K562 (cell line): ENCODE results near the gene LACC1. TPM values are rescaled to one million over a fixed set of nuclear protein-coding genes. Genes with fewer than 3 reads are reported as not detected.

ENCODE experiments used
- ATAC-seq: fragments of 200-7000 bp; cut with Tn5 transposase; 3 replicates; pipeline ENCODE4 v1.9.1; 2020; ENCODE audit warnings: moderate library complexity
- BruUV-seq: library from RNA; stranded (reverse); fragments of 400-500 nt; replicated peaks from 2 replicates; lab custom pipeline; 2021; lab: Mats Ljungman, UMichigan
- CTCF ChIA-PET: fragments of 300-600 bp; formaldehyde crosslinking; extraction: SDS; loops from one replicate; lab custom pipeline; 2021; ENCODE audit warnings: low intra/inter-chr PET ratio; lab: Yijun Ruan, JAX
- POLR2A ChIA-PET: fragments of 300-600, 350-650 bp; sonication (Branson Sonifier 250); formaldehyde crosslinking; extraction: SDS; loops from one replicate; lab custom pipeline; 2021; ENCODE audit warnings: antibody characterized with exemption, inconsistent platforms; lab: Yijun Ruan, JAX
- DNase-seq, 4 experiments: peaks; one replicate each; pipeline versions ENCODE4 v3.0.0 to v3.0.0-alpha.2; 2011 to 2018; ENCODE audit warnings: low spot score in 3 of 4, mixed read lengths in 3 of 4; ENCODE audit errors: extremely low read depth in 1 of 4
- FAIRE-seq: peaks from 2 replicates; lab custom pipeline; 2011; peaks lifted over from hg19 to GRCh38; lab: Jason Lieb, UNC
- H2AFZ ChIP-seq: 2 replicates; pipeline ENCODE4 v1.6.0; 2011; ENCODE audit warnings: low read depth, low read length, control low read depth, inconsistent platforms
- H3K27ac ChIP-seq: fragments of 200-600 bp; 3 replicates; pipeline ENCODE4 v1.8.0; 2011; ENCODE audit warnings: low read depth, mild to moderate bottlenecking, control low read depth, inconsistent platforms, low read length, moderate library complexity, mixed read lengths; ENCODE audit errors: extremely low read depth
- H3K27me3 ChIP-seq, 2 experiments: fragments of 300-600 bp in 1 of 2; 2 replicates in 1 of 2; 3 replicates in 1 of 2; pipeline versions ENCODE4 v1.6.0 to v1.8.0; 2011; ENCODE audit warnings: inconsistent platforms in 2 of 2, low read length in 2 of 2, mild to moderate bottlenecking in 1 of 2, mixed read lengths in 1 of 2, moderate library complexity in 1 of 2; ENCODE audit not compliant: control insufficient read depth in 2 of 2, insufficient read depth in 2 of 2
- H3K36me3 ChIP-seq: fragments of 300-600 bp; 3 replicates; pipeline ENCODE4 v1.8.0; 2011; ENCODE audit warnings: mild to moderate bottlenecking, low read length, inconsistent platforms; ENCODE audit not compliant: control insufficient read depth, insufficient read depth
- H3K4me1 ChIP-seq, 2 experiments: fragments of 200-600 bp in 1 of 2; replicated peaks in 1 of 2; 2 replicates in 1 of 2; 3 replicates in 1 of 2; pipeline versions ENCODE4 v1.5.1 to v1.8.0; 2011; ENCODE audit warnings: inconsistent platforms in 2 of 2, low read length in 2 of 2, mild to moderate bottlenecking in 1 of 2, mixed read lengths in 1 of 2, moderate library complexity in 1 of 2; ENCODE audit not compliant: control insufficient read depth in 2 of 2, insufficient read depth in 2 of 2
- H3K4me2 ChIP-seq: 2 replicates; pipeline ENCODE4 v1.6.1; 2011; ENCODE audit warnings: low read length, control low read depth, inconsistent platforms, mixed read lengths; ENCODE audit not compliant: insufficient read depth
- H3K4me3 ChIP-seq: fragments of 200-600 bp; sonication (generic), shearing (Covaris generic); 2 replicates; pipeline ENCODE4 v1.5.1; 2016; ENCODE audit warnings: control low read depth, inconsistent platforms
- H3K79me2 ChIP-seq: fragments of 200-600 bp; 3 replicates; pipeline ENCODE4 v1.8.0; 2011; ENCODE audit warnings: low read length, inconsistent platforms; ENCODE audit not compliant: control insufficient read depth, insufficient read depth
- H3K9ac ChIP-seq, 2 experiments: 2 replicates each; pipeline versions ENCODE4 v1.6.0 to v1.6.1; 2011; ENCODE audit warnings: low read depth in 2 of 2, low read length in 2 of 2, control low read depth in 1 of 2, inconsistent platforms in 1 of 2, mild to moderate bottlenecking in 1 of 2, mixed read lengths in 1 of 2; ENCODE audit not compliant: insufficient read depth in 1 of 2
- H3K9me1 ChIP-seq: one replicate; pipeline ENCODE4 v1.6.0; 2011; ENCODE audit warnings: inconsistent platforms, mild to moderate bottlenecking, low read length, moderate library complexity; ENCODE audit not compliant: control insufficient read depth, insufficient read depth
- H3K9me3 ChIP-seq: replicated peaks from 2 replicates; pipeline ENCODE4 v1.5.1; 2011; ENCODE audit warnings: low read depth, low read length, inconsistent platforms; ENCODE audit not compliant: control insufficient read depth, insufficient read depth
- H4K20me1 ChIP-seq: replicated peaks from 2 replicates; pipeline ENCODE4 v1.6.1; 2011; ENCODE audit warnings: low read length, inconsistent platforms, mixed read lengths; ENCODE audit not compliant: control insufficient read depth, insufficient read depth
- CEBPG ChIP-seq, 3 experiments: fragments of 200-800 bp in 1 of 3; sonication (Bioruptor generic) in 1 of 3; sonication (generic) in 1 of 3; formaldehyde crosslinking in 1 of 3; IDR thresholded peaks in 2 of 3; conservative IDR thresholded peaks in 1 of 3; 2 replicates each; pipeline versions ENCODE4 v1.6.1 to v1.8.0; 2016 to 2022; ENCODE audit warnings: missing compliant biosample characterization in 2 of 3, missing genetic modification characterization in 2 of 3, mild to moderate bottlenecking in 1 of 3, missing genetic modification reagents in 1 of 3
- ELF4 ChIP-seq: fragments of 450-650 bp; formaldehyde crosslinking; IDR thresholded peaks from 2 replicates; pipeline ENCODE4 v1.4.0; 2022; ENCODE audit warnings: missing genetic modification characterization
- FOXA1 ChIP-seq: fragments of 450-650 bp; IDR thresholded peaks from 2 replicates; pipeline ENCODE4 v1.6.1; 2016; ENCODE audit warnings: mild to moderate bottlenecking, borderline replicate concordance
- HMGN3 ChIP-seq: IDR thresholded peaks from 2 replicates; pipeline ENCODE4 v1.6.1; 2011; ENCODE audit warnings: borderline replicate concordance, low read depth, mild to moderate bottlenecking, mixed read lengths, low read length; ENCODE audit not compliant: insufficient read length; ENCODE audit errors: extremely low read depth
- POLR2G ChIP-seq: fragments of 200-400 bp; formaldehyde crosslinking; IDR thresholded peaks from 2 replicates; pipeline ENCODE4 v1.6.1; 2017; ENCODE audit warnings: low read depth, mild to moderate bottlenecking, antibody characterized with exemption, low read length, moderate library complexity
- WGBS: fragments of 100-300 bp; shearing (Covaris generic); methylation state at CpG from one replicate; pipeline ENCODE4 v1.1.6; 2016; ENCODE audit warnings: low coverage, mixed read lengths; ENCODE audit not compliant: insufficient coverage; ENCODE audit errors: missing lambda C conversion rate; 5-methylcytosine and 5-hydroxymethylcytosine counted together
- in situ Hi-C: fragments of 300-500 bp; cut with MboI; formaldehyde crosslinking; loops from 4 replicates; pipeline ENCODE4 v1.15.0; 2018; ENCODE audit warnings: inconsistent platforms, mixed read lengths
- intact Hi-C: fragments of 100-400 bp; cut with micrococcal nuclease; formaldehyde crosslinking; loops from 2 replicates; pipeline ENCODE4 v1.14.2; 2022
- polyA plus RNA-seq, 8 experiments: library from polyadenylated mRNA; depleted of rRNA in 4 of 8; stranded (reverse) in 5 of 8; unstranded in 3 of 8; fragments of >200 nt; fragmentation: Nextera tagmentation in 2 of 8; fragmentation: Illumina TruSeq in 1 of 8; extraction: Ambion mirVana in 2 of 8; extraction: Trizol in 1 of 8; gene quantifications; 2 replicates each; pipeline versions ENCODE4 v1.2.1 to v1.2.3, GENCODE V29; 2011 to 2014; ENCODE audit warnings: inconsistent platforms in 1 of 8, missing spikeins in 1 of 8
- total RNA-seq, 7 experiments: library from RNA; depleted of rRNA in 6 of 7; stranded (reverse); fragments of >200 nt in 6 of 7; fragmentation: Illumina TruSeq in 2 of 7; extraction: Trizol in 2 of 7; gene quantifications; 2 replicates each; pipeline versions ENCODE4 v1.2.1 to v1.2.3, GENCODE V29; 2011 to 2021; ENCODE audit warnings: low replicate concordance in 1 of 7
- TF ChIP-seq, protein P1 (sequence below): fragments of 250-450 bp; sonication (Bioruptor Pico); IDR thresholded peaks from 2 replicates; pipeline ENCODE4 v1.4.0; 2020; ENCODE audit warnings: mild to moderate bottlenecking
- TF ChIP-seq, protein P2 (sequence below): fragments of 450-650 bp; IDR thresholded peaks from 2 replicates; pipeline ENCODE4 v1.6.1; 2018; ENCODE audit not compliant: partially characterized antibody
- TF ChIP-seq, protein P3 (sequence below): fragments of 450-650 bp; formaldehyde crosslinking; IDR thresholded peaks from 2 replicates; pipeline ENCODE4 v1.4.0; 2020; ENCODE audit warnings: mild to moderate bottlenecking, mixed read lengths
- TF ChIP-seq, protein P4 (sequence below): fragments of 250-450 bp; sonication (Bioruptor Pico); IDR thresholded peaks from 2 replicates; pipeline ENCODE4 v1.8.0; 2022; ENCODE audit warnings: moderate library complexity, mild to moderate bottlenecking, inconsistent platforms
- TF ChIP-seq, protein P5 (sequence below): sonication (generic); formaldehyde crosslinking; IDR thresholded peaks from 2 replicates; pipeline ENCODE4 v1.8.0; 2023; ENCODE audit warnings: mild to moderate bottlenecking, missing genetic modification reagents

The LACC1 gene
- total and polyA plus RNA-seq, 9 of the 15 experiments (the other 6 are each of a cell fraction or from before 2014, with no cell fraction given): 0.24 TPM; not detected in 8

DNA sequence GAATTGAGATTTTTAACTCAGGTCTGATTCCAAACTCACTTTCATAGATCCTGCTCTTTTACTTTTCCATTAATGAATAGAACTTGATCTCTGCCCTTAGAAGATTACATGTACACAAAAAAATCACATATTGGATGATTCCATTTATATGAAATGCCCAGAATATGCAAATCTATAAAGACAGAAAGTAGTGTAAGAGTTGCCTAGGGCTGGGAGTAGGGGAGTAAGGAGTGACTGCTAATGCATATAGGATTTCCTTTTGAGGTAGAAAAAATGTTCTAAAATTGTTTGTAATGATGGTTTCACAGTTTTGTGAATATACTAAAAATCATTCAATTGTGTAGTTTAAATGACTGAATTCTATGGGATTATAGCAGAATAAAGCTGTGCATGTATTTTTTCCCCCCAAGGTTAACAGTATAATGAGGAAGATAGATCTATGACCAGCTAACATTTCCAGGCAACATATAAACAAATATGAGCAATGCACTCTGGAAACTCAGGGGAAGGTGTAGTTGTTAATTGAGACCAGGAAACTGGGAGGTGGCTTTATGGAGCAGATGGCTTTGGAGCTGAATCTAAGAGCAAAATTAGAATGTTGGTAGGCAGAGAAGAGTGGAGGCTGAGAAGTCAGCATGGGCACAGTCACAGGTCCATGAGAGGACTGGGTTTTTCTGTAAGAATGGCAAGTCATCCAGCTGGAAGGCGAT lies 41.4 kb downstream of the LACC1 start:
- H3K27me3 ChIP-seq: no peaks in the 10 kb centered on the region
- H3K36me3 ChIP-seq: no peaks in the 10 kb centered on the region
- ChIA-PET POLR2A (no interaction called here), CTCF (no interaction called here)
- no TSS peak for BruUV-seq
- WGBS: 23% methylated on average over 1 of the region's 1 CpG
- H3K9ac ChIP-seq: no peak overlapping the region
- H3K27ac ChIP-seq: no peak overlapping the region
- H3K4me1 ChIP-seq: no peaks in the 10 kb centered on the region
- intact Hi-C loops: no loop called here
- in situ Hi-C loops: loop anchor here (25.0 kb wide), 1 partner anchor 266 kb away; no protein-coding TSS in a partner anchor
- DNase-seq (no peak), FAIRE-seq (no peak), ATAC-seq (no peak)
- no peaks in the 10 kb centered on the region for H3K79me2 ChIP-seq
- H3K9me1 ChIP-seq: no peaks in the 10 kb centered on the region
- no peaks in the 10 kb centered on the region for H3K9me3 ChIP-seq
- H3K4me3 ChIP-seq: no peak overlapping the region
- H3K4me2 ChIP-seq: no peak overlapping the region
- H4K20me1 ChIP-seq: no peaks in the 10 kb centered on the region
- no peak overlapping the region for H2AFZ ChIP-seq
- no peak for TF ChIP-seq CEBPG (CRISPR knock-in tag; IDR thresholded peaks at IDR 0.05)
- TF ChIP-seq CEBPG (tag; conservative IDR thresholded peaks at IDR 0.05 in 1 of 2, IDR thresholded peaks at IDR 0.05 in 1 of 2): no peak
- TF ChIP-seq, protein P1, sequence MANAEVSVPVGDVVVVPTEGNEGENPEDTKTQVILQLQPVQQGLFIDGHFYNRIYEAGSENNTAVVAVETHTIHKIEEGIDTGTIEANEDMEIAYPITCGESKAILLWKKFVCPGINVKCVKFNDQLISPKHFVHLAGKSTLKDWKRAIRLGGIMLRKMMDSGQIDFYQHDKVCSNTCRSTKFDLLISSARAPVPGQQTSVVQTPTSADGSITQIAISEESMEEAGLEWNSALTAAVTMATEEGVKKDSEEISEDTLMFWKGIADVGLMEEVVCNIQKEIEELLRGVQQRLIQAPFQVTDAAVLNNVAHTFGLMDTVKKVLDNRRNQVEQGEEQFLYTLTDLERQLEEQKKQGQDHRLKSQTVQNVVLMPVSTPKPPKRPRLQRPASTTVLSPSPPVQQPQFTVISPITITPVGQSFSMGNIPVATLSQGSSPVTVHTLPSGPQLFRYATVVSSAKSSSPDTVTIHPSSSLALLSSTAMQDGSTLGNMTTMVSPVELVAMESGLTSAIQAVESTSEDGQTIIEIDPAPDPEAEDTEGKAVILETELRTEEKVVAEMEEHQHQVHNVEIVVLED: no peak
- TF ChIP-seq, protein P2, sequence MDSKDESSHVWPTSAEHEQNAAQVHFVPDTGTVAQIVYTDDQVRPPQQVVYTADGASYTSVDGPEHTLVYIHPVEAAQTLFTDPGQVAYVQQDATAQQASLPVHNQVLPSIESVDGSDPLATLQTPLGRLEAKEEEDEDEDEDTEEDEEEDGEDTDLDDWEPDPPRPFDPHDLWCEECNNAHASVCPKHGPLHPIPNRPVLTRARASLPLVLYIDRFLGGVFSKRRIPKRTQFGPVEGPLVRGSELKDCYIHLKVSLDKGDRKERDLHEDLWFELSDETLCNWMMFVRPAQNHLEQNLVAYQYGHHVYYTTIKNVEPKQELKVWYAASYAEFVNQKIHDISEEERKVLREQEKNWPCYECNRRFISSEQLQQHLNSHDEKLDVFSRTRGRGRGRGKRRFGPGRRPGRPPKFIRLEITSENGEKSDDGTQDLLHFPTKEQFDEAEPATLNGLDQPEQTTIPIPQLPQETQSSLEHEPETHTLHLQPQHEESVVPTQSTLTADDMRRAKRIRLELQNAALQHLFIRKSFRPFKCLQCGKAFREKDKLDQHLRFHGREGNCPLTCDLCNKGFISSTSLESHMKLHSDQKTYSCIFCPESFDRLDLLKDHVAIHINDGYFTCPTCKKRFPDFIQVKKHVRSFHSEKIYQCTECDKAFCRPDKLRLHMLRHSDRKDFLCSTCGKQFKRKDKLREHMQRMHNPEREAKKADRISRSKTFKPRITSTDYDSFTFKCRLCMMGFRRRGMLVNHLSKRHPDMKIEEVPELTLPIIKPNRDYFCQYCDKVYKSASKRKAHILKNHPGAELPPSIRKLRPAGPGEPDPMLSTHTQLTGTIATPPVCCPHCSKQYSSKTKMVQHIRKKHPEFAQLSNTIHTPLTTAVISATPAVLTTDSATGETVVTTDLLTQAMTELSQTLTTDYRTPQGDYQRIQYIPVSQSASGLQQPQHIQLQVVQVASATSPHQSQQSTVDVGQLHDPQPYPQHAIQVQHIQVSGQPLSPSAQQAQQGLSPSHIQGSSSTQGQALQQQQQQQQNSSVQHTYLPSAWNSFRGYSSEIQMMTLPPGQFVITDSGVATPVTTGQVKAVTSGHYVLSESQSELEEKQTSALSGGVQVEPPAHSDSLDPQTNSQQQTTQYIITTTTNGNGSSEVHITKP: no peak
- TF ChIP-seq, protein P3, sequence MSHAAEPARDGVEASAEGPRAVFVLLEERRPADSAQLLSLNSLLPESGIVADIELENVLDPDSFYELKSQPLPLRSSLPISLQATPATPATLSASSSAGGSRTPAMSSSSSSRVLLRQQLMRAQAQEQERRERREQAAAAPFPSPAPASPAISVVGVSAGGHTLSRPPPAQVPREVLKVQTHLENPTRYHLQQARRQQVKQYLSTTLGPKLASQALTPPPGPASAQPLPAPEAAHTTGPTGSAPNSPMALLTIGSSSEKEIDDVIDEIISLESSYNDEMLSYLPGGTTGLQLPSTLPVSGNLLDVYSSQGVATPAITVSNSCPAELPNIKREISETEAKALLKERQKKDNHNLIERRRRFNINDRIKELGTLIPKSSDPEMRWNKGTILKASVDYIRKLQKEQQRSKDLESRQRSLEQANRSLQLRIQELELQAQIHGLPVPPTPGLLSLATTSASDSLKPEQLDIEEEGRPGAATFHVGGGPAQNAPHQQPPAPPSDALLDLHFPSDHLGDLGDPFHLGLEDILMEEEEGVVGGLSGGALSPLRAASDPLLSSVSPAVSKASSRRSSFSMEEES (CRISPR knock-in tag): no peak
- TF ChIP-seq ELF4 (CRISPR knock-in tag): no peak
- TF ChIP-seq, protein P4, sequence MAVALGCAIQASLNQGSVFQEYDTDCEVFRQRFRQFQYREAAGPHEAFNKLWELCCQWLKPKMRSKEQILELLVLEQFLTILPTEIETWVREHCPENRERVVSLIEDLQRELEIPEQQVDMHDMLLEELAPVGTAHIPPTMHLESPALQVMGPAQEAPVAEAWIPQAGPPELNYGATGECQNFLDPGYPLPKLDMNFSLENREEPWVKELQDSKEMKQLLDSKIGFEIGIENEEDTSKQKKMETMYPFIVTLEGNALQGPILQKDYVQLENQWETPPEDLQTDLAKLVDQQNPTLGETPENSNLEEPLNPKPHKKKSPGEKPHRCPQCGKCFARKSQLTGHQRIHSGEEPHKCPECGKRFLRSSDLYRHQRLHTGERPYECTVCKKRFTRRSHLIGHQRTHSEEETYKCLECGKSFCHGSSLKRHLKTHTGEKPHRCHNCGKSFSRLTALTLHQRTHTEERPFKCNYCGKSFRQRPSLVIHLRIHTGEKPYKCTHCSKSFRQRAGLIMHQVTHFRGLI (CRISPR knock-in tag): no peak
- TF ChIP-seq, protein P5, sequence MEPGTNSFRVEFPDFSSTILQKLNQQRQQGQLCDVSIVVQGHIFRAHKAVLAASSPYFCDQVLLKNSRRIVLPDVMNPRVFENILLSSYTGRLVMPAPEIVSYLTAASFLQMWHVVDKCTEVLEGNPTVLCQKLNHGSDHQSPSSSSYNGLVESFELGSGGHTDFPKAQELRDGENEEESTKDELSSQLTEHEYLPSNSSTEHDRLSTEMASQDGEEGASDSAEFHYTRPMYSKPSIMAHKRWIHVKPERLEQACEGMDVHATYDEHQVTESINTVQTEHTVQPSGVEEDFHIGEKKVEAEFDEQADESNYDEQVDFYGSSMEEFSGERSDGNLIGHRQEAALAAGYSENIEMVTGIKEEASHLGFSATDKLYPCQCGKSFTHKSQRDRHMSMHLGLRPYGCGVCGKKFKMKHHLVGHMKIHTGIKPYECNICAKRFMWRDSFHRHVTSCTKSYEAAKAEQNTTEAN: no peak
- no peak for TF ChIP-seq FOXA1
- TF ChIP-seq HMGN3: no peak
- TF ChIP-seq POLR2G: no peak
